Cardiac muscle cell (in vitro differentiated cells and primary cell): Measurements from ENCODE around the gene PILRB. TPM values are rescaled to one million over a fixed set of nuclear protein-coding genes. Genes with fewer than 3 reads are reported as not detected.
"Not testable (repeated sequence)": the region's sequence is repeated elsewhere in the genome, so short reads cannot be mapped to it uniquely, and the experiment has no call there.

ENCODE experiments used
- DNase-seq, 2 donors: peaks; one replicate each; pipeline versions ENCODE4 v3.0.0 to v3.0.0-alpha.2; 2010 to 2017; ENCODE audit warnings: low read depth in 1 of 2, low spot score in 1 of 2
- H3K27ac ChIP-seq: fragments of 200-600 bp; sonication (generic); 2 replicates; pipeline ENCODE4 v1.5.1; 2016
- H3K27me3 ChIP-seq: fragments of 200-600 bp; sonication (generic); 2 replicates; pipeline ENCODE4 v1.6.0; 2016; ENCODE audit warnings: control low read depth
- H3K36me3 ChIP-seq: fragments of 200-600 bp; sonication (generic); 2 replicates; pipeline ENCODE4 v1.5.1; 2016; ENCODE audit warnings: control low read depth
- H3K4me1 ChIP-seq: fragments of 200-600 bp; sonication (generic); 2 replicates; pipeline ENCODE4 v1.8.1; 2017; ENCODE audit warnings: low read depth, mild to moderate bottlenecking, mixed run types
- H3K4me3 ChIP-seq: fragments of 200-600 bp; sonication (generic); 2 replicates; pipeline ENCODE4 v1.5.1; 2016; ENCODE audit warnings: mild to moderate bottlenecking
- H3K9me3 ChIP-seq: fragments of 200-600 bp; sonication (generic); 2 replicates; pipeline ENCODE4 v1.5.1; 2017; ENCODE audit warnings: low read depth, mild to moderate bottlenecking, control low read depth
- polyA plus RNA-seq: library from polyadenylated mRNA; unstranded; fragments of >200 nt; fragmentation: Nextera tagmentation; extraction: Ambion mirVana; gene quantifications from 2 replicates; pipeline ENCODE4 v1.2.1, GENCODE V29; 2016
- total RNA-seq: library from RNA; depleted of rRNA; stranded (reverse); fragments of >200 nt; gene quantifications from 2 replicates; pipeline ENCODE4 v1.2.3, GENCODE V29; 2016
- TF ChIP-seq, protein P1 (sequence below): IDR thresholded peaks from 2 replicates; pipeline ENCODE4 v1.5.1; 2012; ENCODE audit warnings: low read depth, mild to moderate bottlenecking, low read length

Gene PILRB
- total and polyA plus RNA-seq, 2 experiments from 2014 or later, result 28.5 to 31.0 TPM

DNA sequence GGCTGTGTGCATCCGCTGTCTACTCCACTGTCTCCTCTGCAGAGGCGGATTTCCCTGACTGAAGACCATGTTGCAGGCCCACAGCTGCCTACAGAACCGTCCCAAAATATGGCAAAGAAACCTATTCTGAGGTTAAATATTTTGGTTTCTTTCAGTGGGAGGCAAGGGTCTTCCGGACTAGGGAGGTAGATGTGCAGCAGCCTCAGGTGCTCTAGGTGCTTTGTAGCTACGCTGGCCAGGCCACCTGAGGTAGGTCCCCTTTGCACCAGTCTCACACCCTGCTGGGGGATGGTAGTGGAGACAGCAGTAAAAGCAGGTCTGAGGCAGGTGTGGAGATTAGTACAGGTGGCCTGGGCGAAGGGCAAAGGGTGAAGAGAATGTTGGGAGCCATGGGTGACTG, 8.2 kb upstream of the PILRB start:
- Histone ChIP-seq H3K36me3 (peaks cover 49% of the 10 kb centered on the region), H3K27ac (no peak overlapping the region), H3K27me3 (no peaks in the 10 kb centered on the region), H3K4me1 (peaks cover 2% of the 10 kb centered on the region), H3K9me3 (no peaks in the 10 kb centered on the region), H3K4me3 (no peak overlapping the region)
- TF ChIP-seq, protein P1, sequence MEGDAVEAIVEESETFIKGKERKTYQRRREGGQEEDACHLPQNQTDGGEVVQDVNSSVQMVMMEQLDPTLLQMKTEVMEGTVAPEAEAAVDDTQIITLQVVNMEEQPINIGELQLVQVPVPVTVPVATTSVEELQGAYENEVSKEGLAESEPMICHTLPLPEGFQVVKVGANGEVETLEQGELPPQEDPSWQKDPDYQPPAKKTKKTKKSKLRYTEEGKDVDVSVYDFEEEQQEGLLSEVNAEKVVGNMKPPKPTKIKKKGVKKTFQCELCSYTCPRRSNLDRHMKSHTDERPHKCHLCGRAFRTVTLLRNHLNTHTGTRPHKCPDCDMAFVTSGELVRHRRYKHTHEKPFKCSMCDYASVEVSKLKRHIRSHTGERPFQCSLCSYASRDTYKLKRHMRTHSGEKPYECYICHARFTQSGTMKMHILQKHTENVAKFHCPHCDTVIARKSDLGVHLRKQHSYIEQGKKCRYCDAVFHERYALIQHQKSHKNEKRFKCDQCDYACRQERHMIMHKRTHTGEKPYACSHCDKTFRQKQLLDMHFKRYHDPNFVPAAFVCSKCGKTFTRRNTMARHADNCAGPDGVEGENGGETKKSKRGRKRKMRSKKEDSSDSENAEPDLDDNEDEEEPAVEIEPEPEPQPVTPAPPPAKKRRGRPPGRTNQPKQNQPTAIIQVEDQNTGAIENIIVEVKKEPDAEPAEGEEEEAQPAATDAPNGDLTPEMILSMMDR, result no peak
- no peak for DNase-seq

GRCh38 chr7:100351657-100352058, 6.3 kb upstream of the PILRB start:
- no peaks in the 10 kb centered on the region for H3K9me3 ChIP-seq
- H3K27ac ChIP-seq, result no peak overlapping the region
- TF ChIP-seq, protein P1, result no peak
- H3K36me3 ChIP-seq, result peaks cover 48% of the 10 kb centered on the region
- no peaks in the 10 kb centered on the region for H3K27me3 ChIP-seq
- no peaks in the 10 kb centered on the region for H3K4me1 ChIP-seq
- DNase-seq, result no peak
- H3K4me3 ChIP-seq, result no peak overlapping the region

- not testable (repeated sequence) for H3K27ac ChIP-seq, H3K4me3 ChIP-seq, H3K9me3 ChIP-seq, H3K4me1 ChIP-seq, DNase-seq, H3K27me3 ChIP-seq
- H3K36me3 ChIP-seq, result peaks cover 42% of the 10 kb centered on the region
Measured at GRCh38 chr7:100352230-100352781, 5.6 kb upstream of the PILRB start.

DNA sequence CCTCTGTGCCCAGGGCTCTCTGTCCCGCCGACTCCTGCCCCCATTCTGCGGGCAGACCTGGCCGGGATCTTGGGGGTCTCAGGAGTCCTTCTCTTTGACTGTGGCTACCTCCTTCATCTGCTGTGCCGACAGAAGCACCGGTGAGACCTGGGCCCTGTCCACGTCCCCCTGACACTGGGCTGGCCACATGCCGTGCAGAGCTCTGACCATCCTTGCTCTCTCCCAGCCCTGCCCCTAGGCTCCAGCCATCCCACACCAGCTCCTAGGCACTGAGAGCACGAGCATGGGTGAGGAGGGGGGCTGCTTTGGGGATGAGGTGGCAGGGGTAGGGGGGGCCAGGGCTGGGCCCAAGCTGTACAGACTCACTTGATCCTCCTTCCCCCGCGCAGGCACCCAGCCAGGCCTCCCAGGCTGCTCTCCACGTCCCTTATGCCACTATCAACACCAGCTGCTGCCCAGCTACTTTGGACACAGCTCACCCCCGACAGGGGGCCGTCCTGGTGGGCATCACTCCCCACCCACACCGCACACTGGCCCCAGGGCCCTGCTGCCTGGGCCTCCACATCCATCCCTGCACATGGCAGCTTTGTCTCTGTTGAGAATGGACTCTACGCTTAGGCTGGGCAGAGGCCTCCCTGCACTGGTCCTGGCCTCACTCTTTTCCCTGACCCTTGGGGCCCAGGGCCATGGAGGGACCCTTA, 4.8 kb upstream of the PILRB start:
- H3K36me3 ChIP-seq, result peaks cover 34% of the 10 kb centered on the region
- H3K9me3 ChIP-seq, result no peaks in the 10 kb centered on the region
- TF ChIP-seq, protein P1, result no peak
- H3K4me3 ChIP-seq, result no peak overlapping the region
- no peak overlapping the region for H3K27ac ChIP-seq
- no peaks in the 10 kb centered on the region for H3K27me3 ChIP-seq
- H3K4me1 ChIP-seq, result no peaks in the 10 kb centered on the region
- no peak for DNase-seq

- Histone ChIP-seq H3K4me3 (no peak overlapping the region), H3K36me3 (peaks cover 33% of the 10 kb centered on the region), H3K27ac (no peak overlapping the region), H3K4me1 (no peaks in the 10 kb centered on the region), H3K9me3 (no peaks in the 10 kb centered on the region), H3K27me3 (no peaks in the 10 kb centered on the region)
- no peak for DNase-seq
- TF ChIP-seq, protein P1, result no peak
Measured at GRCh38 chr7:100353685-100354330, 4.1 kb upstream of the PILRB start.
